OCI-LY7 (cell line): ENCODE data around the gene MVB12B. TPM values are rescaled to one million over a fixed set of nuclear protein-coding genes. Genes with fewer than 3 reads are reported as not detected.

Experiments
- BruUV-seq: library from RNA; stranded (reverse); fragments of 400-500 nt; replicated peaks from 2 replicates; lab custom pipeline; 2021; lab: Mats Ljungman, UMichigan
- CTCF ChIA-PET: fragments of 300-600 bp; sonication (Branson Sonifier 250); formaldehyde crosslinking; loops from one replicate; lab custom pipeline; 2022; ENCODE audit warnings: antibody characterized with exemption; ENCODE audit not compliant: unreplicated experiment; lab: Charles Lee
- POLR2A ChIA-PET: fragments of 300-600 bp; sonication (Branson Sonifier 250); formaldehyde crosslinking; loops from one replicate; lab custom pipeline; 2022; ENCODE audit warnings: antibody characterized with exemption; lab: Charles Lee
- DNase-seq: peaks from one replicate; pipeline ENCODE4 v3.0.0-alpha.2; 2015; ENCODE audit warnings: low spot score
- H2AFZ ChIP-seq: fragments of 200-600 bp; sonication (generic), shearing (Covaris generic); 2 replicates; pipeline ENCODE4 v1.6.1; 2014; ENCODE audit warnings: mild to moderate bottlenecking, antibody characterized with exemption, low read length, moderate library complexity
- H3K27ac ChIP-seq: fragments of 200-600 bp; sonication (generic); 2 replicates; pipeline ENCODE4 v1.5.1; 2014; ENCODE audit warnings: mixed run types, low read depth, mild to moderate bottlenecking, moderate library complexity, low read length, inconsistent platforms; ENCODE audit not compliant: poor library complexity, severe bottlenecking
- H3K36me3 ChIP-seq: fragments of 200-600 bp; sonication (generic); 2 replicates; pipeline ENCODE4 v1.6.1; 2014; ENCODE audit warnings: mild to moderate bottlenecking, antibody characterized with exemption, low read length, moderate library complexity, mixed read lengths; ENCODE audit not compliant: insufficient read depth
- H3K4me1 ChIP-seq: fragments of 200-600 bp; sonication (generic); 2 replicates; pipeline ENCODE4 v1.5.1; 2014; ENCODE audit warnings: mild to moderate bottlenecking, low read length; ENCODE audit not compliant: insufficient read depth, poor library complexity, severe bottlenecking
- H3K4me2 ChIP-seq: fragments of 200-600 bp; sonication (generic); 2 replicates; pipeline ENCODE4 v1.6.1; 2014; ENCODE audit warnings: mild to moderate bottlenecking, low read length
- H3K4me3 ChIP-seq: fragments of 200-600 bp; sonication (generic); 2 replicates; pipeline ENCODE4 v1.5.1; 2014; ENCODE audit warnings: mild to moderate bottlenecking, low read depth, low read length; ENCODE audit not compliant: poor library complexity, severe bottlenecking
- H3K79me2 ChIP-seq: fragments of 200-600 bp; sonication (generic); 2 replicates; pipeline ENCODE4 v1.6.1; 2016; ENCODE audit warnings: low read depth, mild to moderate bottlenecking, low read length, moderate library complexity, mixed read lengths; ENCODE audit not compliant: insufficient read depth
- H3K9me2 ChIP-seq: fragments of 200-600 bp; sonication (generic); 2 replicates; pipeline ENCODE4 v1.6.1; 2016; ENCODE audit warnings: mild to moderate bottlenecking, low read length, mixed read lengths; ENCODE audit not compliant: insufficient read depth
- H3K9me3 ChIP-seq: fragments of 200-600 bp; sonication (generic); 2 replicates; pipeline ENCODE4 v1.6.1; 2014; ENCODE audit warnings: mild to moderate bottlenecking, mixed run types, low read length, mixed read lengths
- H4K20me1 ChIP-seq: fragments of 200-600 bp; sonication (generic); 2 replicates; pipeline ENCODE4 v1.6.1; 2014; ENCODE audit warnings: mild to moderate bottlenecking, antibody characterized with exemption, low read length, moderate library complexity, mixed read lengths; ENCODE audit not compliant: insufficient read depth
- EZH2phosphoT487 ChIP-seq: fragments of 200-600 bp; sonication (generic); IDR thresholded peaks from 2 replicates; pipeline ENCODE4 v1.6.1; 2018; ENCODE audit warnings: low read depth, borderline replicate concordance, mild to moderate bottlenecking, mixed run types, antibody characterized with exemption, low read length, moderate library complexity, mixed read lengths
- intact Hi-C: fragments of 100-400 bp; cut with micrococcal nuclease; formaldehyde crosslinking; loops from one replicate; pipeline ENCODE4 v1.10.0; 2022; ENCODE audit not compliant: unreplicated experiment
- total RNA-seq, 2 experiments: library from RNA; depleted of rRNA in 1 of 2; stranded (reverse); fragments of >200 nt in 1 of 2; shearing (Covaris generic) in 1 of 2; gene quantifications; 2 replicates each; pipeline ENCODE4 v1.2.3, GENCODE V29; 2014 to 2022
- TF ChIP-seq, protein P1 (sequence below): fragments of 200-600 bp; sonication (generic); conservative IDR thresholded peaks from 2 replicates; pipeline ENCODE4 v1.5.1; 2014; ENCODE audit warnings: mild to moderate bottlenecking, antibody characterized with exemption, low read length, moderate library complexity, mixed read lengths

Gene MVB12B
- total RNA-seq, 2 experiments from 2014 or later, result 1.3 TPM; not detected in 1

DNA sequence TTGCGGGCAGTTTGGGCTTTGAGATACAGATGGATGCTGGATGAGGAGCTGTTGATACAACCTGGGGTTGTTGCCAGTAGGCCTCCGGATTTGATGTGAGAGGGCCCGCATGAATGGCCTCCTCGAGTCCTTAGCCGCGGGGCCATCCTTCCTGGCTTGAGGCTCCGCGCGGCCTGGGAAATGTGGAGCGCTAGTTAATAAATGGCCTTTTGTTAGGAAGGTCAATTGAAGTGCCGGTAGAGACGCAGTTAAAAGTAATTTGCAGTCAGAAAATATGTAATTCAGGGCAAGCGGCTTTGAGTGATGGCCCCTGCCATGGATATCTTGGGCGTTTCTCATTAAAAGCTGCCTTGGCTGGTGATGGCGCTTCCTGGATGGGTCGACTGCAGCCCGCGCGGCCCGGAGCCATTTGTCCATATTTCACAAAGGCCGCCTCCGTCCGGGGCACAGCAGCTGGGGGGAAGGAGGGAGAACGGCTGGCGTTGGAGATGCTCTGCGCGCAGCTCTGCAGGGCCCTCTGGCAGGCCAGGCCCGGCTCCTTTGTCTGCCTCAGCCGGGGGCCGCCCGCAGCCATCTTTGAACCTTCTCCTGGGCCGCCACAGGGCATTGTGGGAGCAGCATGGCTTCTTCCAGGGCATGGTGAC, 11.2 kb downstream of the MVB12B start:
- no peak overlapping the region for H2AFZ ChIP-seq
- no peaks in the 10 kb centered on the region for H3K79me2 ChIP-seq
- no peaks in the 10 kb centered on the region for H3K9me2 ChIP-seq
- DNase-seq, result no peak
- ChIA-PET POLR2A (no interaction called here), CTCF (no interaction called here)
- H3K36me3 ChIP-seq, result no peaks in the 10 kb centered on the region
- TF ChIP-seq EZH2phosphoT487, result no peak
- TF ChIP-seq, protein P1, sequence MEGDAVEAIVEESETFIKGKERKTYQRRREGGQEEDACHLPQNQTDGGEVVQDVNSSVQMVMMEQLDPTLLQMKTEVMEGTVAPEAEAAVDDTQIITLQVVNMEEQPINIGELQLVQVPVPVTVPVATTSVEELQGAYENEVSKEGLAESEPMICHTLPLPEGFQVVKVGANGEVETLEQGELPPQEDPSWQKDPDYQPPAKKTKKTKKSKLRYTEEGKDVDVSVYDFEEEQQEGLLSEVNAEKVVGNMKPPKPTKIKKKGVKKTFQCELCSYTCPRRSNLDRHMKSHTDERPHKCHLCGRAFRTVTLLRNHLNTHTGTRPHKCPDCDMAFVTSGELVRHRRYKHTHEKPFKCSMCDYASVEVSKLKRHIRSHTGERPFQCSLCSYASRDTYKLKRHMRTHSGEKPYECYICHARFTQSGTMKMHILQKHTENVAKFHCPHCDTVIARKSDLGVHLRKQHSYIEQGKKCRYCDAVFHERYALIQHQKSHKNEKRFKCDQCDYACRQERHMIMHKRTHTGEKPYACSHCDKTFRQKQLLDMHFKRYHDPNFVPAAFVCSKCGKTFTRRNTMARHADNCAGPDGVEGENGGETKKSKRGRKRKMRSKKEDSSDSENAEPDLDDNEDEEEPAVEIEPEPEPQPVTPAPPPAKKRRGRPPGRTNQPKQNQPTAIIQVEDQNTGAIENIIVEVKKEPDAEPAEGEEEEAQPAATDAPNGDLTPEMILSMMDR, result no peak
- no TSS peak for BruUV-seq
- no peak overlapping the region for H3K27ac ChIP-seq
- no peaks in the 10 kb centered on the region for H3K4me1 ChIP-seq
- no peaks in the 10 kb centered on the region for H3K9me3 ChIP-seq
- H3K4me2 ChIP-seq, result no peak overlapping the region
- no peaks in the 10 kb centered on the region for H4K20me1 ChIP-seq
- no peak overlapping the region for H3K4me3 ChIP-seq
- intact Hi-C loops, result no loop called here

DNA sequence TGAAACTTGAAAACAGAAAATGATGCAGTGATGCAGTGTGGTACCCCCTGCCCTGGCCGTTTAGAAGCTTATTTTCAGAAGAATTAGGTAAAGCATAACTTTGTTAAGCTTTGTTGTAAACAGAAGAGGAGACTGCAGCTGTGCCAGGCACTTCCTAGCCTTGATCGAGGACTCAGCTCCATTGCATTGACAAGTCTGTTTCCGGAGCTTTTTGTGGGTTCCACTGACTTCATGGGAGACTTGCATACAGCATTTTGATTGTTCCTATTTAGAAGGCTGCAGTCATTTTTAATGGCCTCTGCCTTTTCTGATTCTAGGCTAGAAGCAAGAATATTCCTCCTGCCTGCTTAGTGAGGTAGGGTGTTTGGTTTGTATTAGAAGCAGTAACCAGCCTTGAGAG, 12.3 kb downstream of the MVB12B start:
- Histone ChIP-seq H3K27ac (no peak overlapping the region), H3K4me3 (no peak overlapping the region), H3K9me3 (no peaks in the 10 kb centered on the region), H3K79me2 (no peaks in the 10 kb centered on the region), H2AFZ (no peak overlapping the region), H4K20me1 (no peaks in the 10 kb centered on the region), H3K4me2 (no peak overlapping the region), H3K4me1 (no peaks in the 10 kb centered on the region), H3K36me3 (no peaks in the 10 kb centered on the region), H3K9me2 (no peaks in the 10 kb centered on the region)
- CTCF ChIA-PET, result no interaction called here
- no peak for DNase-seq
- POLR2A ChIA-PET, result interaction anchor here (0.5 kb wide), 1 partner anchor 485 kb away, joined by 3 read pairs; no protein-coding TSS in a partner anchor
- intact Hi-C loops, result no loop called here
- no peak for TF ChIP-seq EZH2phosphoT487
- TF ChIP-seq, protein P1, result no peak
- BruUV-seq, result no TSS peak

DNA sequence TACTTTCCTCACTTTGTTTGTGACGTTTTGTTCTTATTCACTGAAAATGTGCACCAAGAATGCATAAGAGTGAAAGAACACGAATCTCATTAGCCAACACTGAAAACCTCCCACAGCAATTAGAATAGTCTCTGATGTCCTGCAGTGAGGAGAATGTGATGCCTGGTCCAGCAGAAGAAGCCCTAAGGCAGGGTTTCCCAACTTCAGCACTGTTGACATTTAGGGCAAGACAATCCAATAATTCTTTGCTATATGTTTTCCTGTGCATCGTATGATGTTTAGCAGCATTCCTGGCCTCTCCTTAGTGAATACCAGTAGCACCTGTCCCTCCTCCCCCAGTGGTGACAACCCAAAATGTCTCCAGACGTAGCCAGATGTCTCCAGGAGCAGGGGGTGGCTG, 14.8 kb downstream of the MVB12B start:
- no peak for DNase-seq
- ChIA-PET POLR2A (no interaction called here), CTCF (no interaction called here)
- Histone ChIP-seq H4K20me1 (no peaks in the 10 kb centered on the region), H3K4me3 (no peak overlapping the region), H3K79me2 (no peaks in the 10 kb centered on the region), H3K27ac (no peak overlapping the region), H3K36me3 (no peaks in the 10 kb centered on the region), H2AFZ (no peak overlapping the region), H3K9me3 (no peaks in the 10 kb centered on the region), H3K4me1 (no peaks in the 10 kb centered on the region), H3K4me2 (no peak overlapping the region), H3K9me2 (no peaks in the 10 kb centered on the region)
- TF ChIP-seq, protein P1, result no peak
- no peak for TF ChIP-seq EZH2phosphoT487
- BruUV-seq, result no TSS peak
- intact Hi-C loops, result no loop called here
